HG03064 (cell line): ENCODE data around the gene CBL.
"Not testable (repeated sequence)": the region's sequence is repeated elsewhere in the genome, so short reads cannot be mapped to it uniquely, and the experiment has no call there.

Source experiments
- ATAC-seq: cut with Tn5 transposase; IDR thresholded peaks from one replicate; pipeline ENCODE4 v1.9.1; 2021; ENCODE audit warnings: low read depth; ENCODE audit not compliant: unreplicated experiment

The CBL gene

DNA sequence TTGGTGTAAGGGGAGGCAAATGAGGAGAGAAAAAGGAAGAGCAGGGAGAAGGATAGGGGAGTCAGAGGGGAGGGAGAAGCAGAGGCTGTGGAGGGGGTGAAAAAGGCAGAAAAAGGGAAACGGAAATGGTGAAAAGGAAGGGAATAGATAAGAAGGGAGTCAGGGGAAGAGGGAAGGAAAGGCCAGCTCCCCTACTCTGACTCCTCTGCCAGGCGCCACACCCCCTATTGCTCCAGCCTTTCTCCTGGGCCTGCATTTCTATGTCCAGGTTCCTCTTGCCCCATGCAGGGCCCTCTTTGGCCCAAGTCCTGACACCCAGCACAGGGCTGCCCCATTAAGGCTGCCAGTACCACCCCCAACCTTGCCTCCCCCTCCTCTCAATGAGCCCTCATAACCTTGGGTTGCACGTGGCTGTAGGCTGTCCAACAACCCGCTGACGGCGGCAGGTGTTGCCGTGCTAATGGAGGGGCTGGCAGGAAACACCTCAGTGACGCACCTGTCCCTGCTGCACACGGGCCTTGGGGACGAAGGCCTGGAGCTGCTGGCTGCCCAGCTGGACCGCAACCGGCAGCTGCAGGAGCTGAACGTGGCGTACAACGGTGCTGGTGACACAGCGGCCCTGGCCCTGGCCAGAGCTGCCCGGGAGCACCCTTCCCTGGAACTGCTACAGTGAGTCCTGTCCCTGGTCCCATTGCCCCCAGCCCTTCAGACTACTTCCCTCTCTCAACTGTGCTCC, 24.3 kb upstream of the CBL start:
- ATAC-seq = no peak

DNA sequence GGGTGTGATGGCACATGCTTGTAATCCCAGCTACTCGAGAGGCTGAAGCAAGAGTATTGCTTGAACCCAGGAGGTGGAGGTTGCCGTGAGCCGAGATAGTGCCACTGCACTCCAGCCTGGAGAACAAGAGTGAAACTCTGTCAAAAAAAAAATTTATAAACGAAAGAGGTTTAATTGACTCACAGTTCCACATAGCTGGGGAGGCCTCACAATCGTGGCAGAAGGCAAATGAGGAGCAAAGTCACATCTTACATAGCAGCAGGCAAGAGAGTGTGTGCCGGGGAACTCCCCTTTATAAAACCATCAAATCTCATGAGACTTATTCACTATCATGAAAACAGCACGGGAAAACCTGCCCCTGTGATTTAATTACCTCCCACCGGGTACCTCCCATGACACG, 21.7 kb upstream of the CBL start:
- not testable (repeated sequence) for ATAC-seq

DNA sequence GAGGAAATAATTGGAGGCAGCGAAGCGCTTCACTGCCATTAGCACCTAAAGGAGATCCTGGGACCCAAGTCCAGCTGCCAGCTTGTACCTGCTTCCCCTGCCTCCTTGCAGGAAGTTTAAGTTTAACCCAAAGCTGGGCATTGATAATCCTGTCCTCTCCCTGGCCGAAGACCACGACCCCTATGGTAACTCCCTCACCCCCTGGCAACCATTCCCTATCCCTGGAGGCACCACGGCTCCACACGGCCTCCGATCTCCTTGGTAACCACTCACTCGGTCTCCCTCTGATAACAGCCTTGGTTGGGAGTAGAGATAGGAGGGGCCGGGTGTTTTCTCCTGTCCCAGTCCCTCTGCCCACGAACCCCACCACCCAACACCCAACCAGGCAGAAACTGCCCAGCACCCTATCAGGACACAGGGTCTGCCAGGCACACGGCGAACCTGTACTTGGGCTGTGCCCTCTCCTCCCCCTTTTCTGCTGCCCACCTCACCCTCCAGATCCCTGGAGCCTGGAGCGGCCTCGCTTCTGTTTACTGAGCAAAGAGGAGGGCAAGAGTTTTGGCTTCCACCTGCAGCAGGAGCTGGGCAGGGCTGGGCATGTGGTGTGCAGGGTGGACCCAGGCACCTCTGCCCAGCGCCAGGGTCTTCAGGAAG, 20.0 kb upstream of the CBL start:
- ATAC-seq = no peak

DNA sequence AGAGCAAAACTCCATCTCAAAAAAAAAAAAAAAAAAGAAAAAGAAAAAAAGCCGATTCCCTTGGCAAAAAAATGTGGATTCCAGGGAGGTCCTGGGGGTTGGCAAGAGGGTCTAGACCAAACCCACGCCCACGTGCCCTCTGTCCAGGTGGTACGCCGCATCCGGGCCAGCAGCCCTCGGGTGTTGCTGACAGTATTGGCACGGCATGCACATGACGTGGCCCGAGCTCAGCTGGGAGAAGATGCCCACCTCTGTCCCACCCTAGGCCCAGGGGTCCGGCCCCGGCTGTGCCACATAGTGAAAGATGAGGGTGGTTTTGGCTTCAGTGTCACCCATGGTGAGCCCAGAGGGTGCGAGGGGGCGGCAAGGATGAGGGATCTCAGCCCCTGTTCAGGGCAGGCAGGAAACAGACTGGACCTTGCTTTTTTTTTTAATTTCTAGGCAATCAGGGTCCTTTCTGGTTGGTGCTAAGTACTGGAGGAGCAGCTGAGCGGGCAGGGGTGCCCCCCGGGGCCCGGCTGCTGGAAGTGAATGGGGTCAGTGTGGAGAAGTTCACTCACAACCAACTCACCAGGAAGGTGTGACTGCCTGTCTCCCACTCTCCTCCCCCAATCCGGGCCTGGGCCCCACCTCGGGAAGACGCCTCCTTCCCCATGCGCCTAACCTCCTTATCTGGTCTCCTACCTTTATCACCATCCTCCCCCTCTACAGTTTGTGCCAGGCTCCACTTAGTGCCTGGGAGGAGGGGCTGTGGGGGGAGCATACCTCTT, 18.8 kb upstream of the CBL start:
- ATAC-seq = no peak

DNA sequence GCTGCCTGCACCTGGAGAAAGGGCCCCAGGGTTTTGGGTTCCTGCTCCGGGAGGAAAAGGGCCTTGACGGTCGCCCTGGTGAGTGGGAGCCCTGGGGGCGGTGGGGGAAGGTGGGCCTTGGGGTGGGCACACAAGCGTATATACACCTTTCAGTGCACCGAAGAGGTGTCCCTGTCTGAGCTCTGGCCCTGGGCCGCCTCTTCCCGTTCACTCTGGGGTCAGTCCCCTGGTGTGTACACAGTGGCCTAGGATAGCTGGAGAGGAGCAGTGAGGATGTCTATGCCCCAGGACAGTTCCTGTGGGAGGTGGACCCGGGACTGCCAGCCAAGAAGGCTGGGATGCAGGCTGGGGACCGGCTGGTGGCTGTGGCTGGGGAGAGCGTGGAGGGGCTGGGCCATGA, 18.1 kb upstream of the CBL start:
- ATAC-seq = no peak

DNA sequence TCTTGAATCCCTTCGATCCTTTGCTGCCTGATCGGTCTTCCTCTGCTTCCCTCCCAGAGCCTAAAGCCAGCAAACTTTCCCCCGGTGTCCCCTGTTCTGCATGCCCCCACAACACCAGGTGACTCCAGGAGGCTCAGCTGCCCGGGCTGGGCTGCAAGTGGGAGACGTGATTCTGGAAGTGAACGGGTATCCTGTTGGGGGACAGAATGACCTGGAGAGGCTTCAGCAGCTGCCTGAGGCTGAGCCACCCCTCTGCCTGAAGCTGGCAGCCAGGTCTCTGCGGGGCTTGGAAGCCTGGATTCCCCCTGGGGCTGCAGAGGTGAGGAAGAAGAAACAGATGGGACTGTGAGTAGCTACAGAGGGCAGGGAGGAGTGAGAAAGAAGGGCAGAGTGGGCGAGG, 17.3 kb upstream of the CBL start:
- no peak for ATAC-seq

DNA sequence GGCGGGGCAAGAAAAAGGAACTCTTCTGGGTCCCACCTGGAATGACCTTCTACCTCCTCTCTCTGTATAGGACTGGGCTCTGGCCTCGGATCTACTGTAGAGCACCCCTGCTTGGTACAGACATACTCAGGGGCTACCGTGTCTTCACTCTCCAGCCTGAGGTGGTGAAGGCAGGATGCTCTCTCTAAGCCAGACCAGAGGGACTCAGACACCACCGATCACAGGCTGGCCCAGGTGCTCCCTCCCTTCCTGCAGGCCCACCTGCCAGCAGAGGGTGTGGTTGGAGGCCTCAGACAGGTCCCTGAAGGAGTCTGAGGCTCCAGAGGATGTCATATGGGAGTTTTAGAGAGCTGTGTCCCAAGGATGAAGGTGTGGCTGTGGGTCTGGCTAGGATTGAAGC, 16.7 kb upstream of the CBL start:
- ATAC-seq = no peak

DNA sequence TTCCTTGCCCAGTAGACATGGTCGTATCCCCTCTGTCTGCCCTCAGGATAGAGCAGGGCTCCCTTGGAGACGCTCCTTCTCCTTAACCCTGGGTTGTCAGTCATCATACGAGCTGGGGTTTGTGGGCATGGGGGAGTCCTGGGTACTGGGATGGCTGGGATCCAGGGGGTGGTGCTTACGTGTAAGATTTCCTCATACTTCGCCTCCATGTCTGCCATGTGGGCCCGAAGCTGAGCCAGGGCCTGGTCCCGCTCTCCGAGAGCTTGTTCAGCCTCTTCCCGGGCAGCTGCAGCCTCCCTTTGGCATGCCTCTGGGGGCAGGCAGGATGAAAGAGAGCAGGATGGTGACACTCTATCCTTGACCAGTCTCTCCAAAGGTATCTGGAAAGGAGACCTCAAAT, 15.6 kb upstream of the CBL start:
- ATAC-seq = no peak

DNA sequence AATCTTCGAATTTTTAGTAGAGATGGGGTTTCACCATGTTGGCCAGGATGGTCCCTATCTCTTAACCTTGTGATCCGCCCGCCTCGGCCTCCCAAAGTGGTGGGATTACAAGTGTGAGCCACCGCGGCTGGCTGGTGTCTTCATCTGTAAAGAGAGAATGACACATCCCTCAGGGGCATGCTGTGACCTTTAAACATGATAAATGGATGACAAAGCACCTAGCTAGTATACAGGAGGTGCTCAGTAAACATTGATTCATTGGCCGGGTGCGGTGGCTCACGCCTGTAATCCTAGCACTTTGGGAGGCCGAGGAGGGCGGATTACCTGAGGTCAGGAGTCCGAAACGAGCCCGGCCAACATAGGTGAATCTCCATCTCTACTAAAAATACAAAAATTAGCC, 14.9 kb upstream of the CBL start:
- not testable (repeated sequence) for ATAC-seq

DNA sequence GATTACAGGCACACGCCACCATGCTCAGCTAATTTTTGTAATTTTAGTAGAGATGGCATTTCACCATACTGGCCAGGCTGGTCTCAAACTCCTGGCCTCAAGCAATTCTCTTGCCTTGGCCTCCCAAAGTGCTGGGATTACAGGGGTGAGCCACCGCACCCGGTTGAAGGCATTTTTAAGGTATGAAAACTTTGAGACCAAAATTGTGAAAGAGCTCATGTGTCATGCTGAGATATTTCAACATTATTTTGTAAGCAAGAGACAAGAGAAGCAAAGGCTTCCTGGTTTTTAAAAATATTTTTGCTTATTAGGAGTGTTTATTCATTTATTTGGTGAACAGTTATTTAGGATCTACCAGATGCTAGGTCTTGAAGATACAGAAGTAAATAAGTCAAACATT, 14.0 kb upstream of the CBL start:
- ATAC-seq = no peak

DNA sequence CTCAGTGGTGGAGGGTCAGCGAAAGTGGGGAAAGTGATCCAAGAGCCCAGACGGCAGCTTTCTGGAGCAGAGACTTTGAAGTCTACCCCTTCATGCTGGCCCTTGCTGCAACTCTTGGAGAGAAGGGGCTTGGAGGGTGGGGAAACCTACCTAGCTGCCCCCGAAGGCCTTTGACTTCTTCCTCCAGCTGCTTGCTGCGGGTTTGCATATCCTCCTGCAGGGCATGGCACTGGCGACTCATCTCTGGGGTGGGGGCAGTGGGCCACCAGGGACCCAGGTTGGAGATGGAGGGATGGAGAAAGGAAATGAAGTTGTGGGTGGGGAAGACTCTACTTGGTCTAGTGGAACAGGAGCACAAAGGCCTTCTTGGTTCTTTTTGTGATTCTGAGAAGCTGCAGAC, 13.1 kb upstream of the CBL start:
- no peak for ATAC-seq

DNA sequence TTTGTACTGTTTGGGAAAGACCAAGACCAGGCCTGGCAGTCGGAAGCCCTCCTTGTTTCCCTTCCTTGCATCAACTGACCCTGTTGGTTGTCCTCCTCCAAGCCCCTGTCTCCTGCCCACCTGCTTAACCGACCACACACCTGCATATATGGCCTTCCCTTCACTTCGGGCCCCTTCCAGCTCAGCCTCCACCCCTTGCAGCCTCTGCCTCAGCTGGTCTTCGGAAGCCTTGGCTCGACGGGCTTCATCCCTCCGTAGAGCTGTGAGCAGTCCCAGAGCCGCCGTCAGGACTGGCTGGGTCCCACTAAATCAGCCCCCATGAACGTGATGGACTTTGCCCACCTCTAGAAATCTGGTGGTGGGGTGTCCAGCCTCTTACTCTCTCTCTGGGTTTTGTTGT, 12.5 kb upstream of the CBL start:
- no peak for ATAC-seq

DNA sequence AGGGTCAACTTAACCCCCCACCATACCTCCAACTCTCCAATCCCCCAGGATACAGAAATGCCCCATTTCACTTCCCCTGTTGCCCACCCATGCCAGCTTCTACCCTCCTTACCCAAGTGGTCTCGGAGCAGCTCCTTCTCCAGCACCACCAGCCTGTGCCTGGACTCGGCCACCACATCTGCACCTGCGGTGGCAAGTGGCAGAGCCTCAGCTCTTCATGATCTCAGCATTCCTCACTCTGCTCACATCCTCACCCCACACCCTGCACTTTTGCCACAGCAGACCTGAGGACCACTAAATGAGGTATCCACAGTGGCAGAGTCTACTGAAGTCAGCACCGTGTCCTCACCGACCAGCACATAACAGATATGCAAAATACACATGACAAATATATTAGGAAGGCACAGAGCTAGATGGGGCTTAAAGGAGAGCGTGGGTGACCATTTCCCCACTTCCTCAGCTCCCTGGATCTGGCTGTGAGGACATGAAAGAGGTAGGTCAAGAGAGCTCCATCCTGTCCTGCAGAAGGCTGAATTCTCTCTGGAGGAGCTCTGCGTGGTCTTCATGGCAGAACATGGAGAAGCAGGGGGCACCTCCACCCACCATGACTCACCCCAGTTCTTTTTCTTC, 11.2 kb upstream of the CBL start:
- ATAC-seq = no peak

DNA sequence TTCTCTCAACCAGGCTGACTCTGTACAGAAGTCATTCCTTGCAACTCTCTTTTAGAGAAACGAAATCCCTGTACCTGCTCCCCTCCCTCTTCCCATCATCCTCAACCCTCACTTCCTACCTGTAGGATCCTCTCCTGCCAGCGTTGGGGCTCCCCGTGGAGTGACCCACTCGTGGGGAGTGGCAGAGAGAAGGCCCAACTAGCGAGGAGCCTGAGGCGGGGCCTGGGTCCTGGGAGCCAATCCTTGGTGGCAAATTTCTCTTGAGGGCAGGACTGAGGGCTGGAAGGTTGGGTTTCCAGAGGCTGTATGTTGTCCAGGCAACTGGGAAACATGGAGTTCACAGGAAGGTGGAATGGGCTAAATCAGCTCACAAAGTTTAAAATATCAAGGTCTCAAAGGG, 10.5 kb upstream of the CBL start:
- ATAC-seq = no peak

DNA sequence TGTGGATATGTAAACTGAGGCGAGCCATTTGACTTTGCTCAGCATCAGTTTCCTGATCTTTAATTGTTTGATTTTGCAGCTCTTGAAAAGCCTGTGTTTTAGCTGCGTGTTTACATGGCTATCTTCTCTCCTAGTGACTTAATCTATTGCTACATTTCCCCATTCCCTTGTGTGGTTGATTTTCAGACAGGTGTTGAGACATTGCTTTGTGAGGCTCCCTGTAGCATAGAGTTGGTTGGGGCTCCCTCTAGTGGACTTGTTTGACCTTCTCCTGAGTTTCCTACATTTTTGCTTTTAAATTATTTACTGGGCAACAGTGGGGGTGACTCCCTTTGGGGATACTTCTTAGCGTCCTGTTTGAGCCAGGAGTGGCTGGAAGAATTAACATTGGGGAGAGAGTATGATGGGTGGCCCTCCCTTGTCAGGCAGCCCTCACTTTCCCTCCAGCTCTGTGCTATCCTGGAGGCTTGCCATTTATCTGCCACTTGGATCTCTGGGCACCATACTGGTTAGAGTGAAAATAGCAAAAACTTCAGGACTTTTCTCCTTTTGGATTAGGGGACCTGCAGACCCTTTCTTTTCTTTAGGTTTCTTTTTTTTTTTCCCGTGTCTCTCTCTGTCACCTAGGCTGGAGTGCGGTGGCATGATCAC, 9.2 kb upstream of the CBL start:
- ATAC-seq = peak; percentile 65

DNA sequence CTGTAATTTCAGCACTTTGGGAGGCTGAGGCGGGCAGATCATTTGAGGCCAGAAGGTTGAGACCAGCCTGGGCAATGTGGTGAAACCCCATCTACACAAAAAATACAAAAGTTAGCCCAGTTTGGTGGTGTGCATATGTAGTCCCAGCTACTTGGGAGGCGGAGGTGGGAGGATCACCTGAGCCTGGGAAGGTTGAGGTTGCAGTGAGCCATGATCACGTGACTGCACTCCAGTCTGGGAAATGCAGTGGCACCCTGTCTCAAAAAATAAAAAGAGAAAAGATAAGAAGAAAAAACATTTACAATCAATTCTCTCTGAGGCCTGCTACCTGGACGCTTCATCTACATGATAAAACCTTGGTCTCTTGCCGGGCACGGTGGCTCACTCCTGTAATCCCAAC, 7.2 kb upstream of the CBL start:
- ATAC-seq = no peak

DNA sequence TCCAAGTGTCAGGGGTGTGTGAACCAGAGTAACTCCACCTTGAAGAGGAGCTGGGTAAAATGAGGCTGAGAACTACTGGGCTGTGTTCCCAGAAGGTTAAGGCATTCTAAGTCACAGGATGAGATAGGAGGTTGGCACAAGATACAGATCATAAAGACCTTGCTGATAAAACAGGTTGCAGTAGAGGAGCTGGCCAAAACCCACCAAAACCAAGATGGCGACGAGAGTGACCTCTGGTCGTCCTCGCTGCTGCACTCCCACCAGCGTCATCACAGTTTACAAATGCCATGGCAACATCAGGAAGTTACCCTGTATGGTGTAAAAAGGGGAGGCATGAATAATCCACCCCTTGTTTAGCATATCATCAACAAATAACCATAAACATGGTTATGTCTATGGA, 4.9 kb upstream of the CBL start:
- not testable (repeated sequence) for ATAC-seq

DNA sequence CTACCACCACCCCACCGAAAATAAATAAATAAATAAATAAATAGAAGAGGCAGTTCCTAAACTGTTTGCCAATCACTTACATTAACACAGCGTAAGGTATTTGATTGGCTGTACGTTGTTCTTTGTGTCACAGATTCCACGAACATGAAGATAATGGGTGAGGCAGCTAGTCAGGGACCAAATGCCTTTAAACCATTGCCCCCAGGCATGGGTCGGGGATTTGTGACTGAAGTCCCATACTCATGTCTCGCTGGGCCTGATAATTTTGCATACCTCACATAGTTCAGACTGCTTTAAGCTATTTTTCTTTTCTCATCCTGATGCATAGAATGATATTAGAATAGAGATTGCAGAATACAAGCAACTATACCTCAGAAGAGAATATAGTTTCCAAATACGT, 3.6 kb upstream of the CBL start:
- no peak for ATAC-seq

DNA sequence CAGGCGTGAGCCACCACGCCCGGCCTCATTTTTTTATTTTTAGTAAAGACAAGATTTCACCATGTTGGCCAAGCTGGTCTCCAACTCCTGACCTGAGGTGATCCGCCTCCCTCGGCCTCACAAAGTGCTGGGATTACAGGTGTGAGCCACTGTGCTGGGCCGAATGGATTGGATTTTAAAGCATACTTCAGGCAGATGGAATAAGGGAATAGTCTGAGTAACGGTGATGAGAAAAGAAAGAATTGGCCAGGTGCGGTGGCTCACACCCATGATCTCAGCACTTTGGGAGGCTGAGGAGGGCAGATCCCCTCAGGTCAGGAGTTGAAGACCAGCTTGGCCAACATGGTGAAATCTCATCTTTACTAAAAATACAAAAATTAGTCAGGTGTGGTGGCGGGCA, 2.1 kb upstream of the CBL start:
- no peak for ATAC-seq

DNA sequence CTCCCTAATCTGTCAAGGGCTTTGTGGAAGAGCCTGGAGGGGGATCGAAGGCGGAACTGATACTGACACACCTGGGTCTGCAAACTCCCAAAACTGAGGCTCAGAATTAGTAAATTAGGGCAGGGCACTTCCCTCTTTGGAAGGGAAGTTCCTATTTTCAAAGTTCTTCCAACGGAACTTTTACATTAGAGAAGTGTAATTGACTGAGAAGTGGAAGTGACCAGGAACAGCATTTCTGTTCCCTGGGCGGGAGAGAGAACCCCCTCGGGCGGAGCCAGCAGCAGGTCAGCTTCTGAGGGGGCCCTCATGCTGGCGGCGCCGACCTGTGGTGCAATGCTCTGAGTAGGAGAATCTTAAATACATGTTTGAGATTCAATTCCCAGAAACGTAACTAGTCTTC, 1.1 kb upstream of the CBL start:
- ATAC-seq = no peak
